Measurements from ENCODE around the gene XCL1.
"Not testable (repeated sequence)": the region's sequence is repeated elsewhere in the genome, so short reads cannot be mapped to it uniquely, and the experiment has no call there.

Gene XCL1, protein sequence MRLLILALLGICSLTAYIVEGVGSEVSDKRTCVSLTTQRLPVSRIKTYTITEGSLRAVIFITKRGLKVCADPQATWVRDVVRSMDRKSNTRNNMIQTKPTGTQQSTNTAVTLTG
- total RNA-seq, result 0.07 to 0.31 reads per million in 2 donors

- peak in 2 of 5 experiments; percentile 23 to 29 for DNase-seq
Observed at GRCh38 chr1:168576245-168576688, at the start of gene XCL1. TSS of gene XCL1 (plus strand) at chr1:168576605. CDS start at chr1:168576638, 33 bp downstream.

- no peak for DNase-seq
Observed at GRCh38 chr1:168529518-168529917, 46.9 kb upstream of the XCL1 start.

DNA sequence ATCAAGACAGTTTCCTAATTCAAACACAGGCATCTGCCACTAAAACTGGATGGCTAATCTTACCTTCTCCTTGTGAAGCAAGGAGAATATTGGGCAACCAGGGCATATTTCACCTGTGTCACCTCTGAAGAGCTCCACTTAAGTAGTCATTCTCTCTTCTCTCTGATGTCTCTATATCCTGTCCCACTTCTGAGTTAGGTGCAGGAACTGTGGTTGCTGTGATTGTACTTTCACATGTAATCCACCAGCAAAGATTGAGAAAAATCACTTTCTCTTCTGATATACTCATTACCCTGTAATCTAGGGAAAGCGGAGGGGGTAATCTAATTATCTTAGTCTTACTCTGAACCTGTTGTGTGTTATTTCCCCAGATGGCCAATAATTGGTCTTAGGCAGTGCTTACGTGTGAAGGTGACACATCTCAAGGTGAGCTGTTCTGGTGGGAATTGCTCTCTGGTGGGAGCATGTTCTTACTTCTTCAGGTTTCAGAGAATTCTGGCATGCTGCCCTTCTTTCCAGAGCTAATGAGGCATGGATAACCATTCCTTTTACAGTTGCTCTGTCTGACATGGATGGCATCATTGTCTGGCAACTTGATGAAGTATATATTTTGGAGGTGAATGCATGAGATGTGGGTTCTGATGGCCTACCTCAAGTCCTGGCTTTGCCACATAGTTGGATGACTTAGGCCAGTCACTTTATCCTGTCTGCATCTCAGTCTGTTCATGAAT is 44.6 kb upstream of the XCL1 start:
- DNase-seq, result peak in 2 of 5 experiments; percentile 61 to 86

DNA sequence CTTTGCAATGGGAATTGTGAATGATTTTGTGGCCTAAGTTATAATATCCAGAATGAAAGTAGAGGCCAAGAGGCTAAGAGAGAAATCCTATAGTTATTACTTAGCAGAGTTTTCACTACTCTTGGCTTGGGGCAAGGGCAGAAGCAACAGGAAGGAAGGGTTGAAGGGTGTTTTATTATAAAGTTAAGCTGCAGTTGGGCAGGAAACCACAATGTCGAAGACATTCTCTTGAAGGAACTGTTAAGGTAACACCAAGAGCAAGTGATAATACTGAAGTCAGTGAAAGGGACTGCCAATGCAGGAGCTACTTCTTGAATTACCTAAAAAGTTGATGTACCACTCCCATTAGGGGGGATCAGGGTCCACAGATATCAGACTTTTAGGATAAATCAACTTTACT is 40.9 kb upstream of the XCL1 start:
- peak in 2 of 5 experiments; percentile 59 to 93 for DNase-seq

GRCh38 chr1:168540798-168541197 is 35.6 kb upstream of the XCL1 start:
- DNase-seq, result not testable (repeated sequence)

DNA sequence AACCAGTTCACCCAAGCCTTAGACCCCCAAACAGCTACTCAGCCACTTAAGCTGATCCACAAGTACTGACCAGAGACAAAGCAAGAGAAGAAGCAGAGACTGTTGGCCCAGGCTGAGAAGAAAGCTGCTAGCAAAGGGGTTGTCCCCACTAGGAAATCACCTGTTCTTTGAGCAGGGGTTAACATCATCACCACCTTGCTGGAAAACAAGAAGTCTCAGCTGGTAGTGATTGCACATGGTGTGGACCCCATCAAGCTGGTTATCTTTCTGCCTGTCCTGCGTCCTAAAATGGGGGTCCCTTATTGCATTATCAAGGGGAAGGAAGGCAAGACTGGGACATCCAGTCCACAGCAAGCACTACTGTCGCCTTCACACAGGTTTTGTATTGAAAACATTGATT is 33.4 kb upstream of the XCL1 start:
- DNase-seq, result not testable (repeated sequence)

- not testable (repeated sequence) for DNase-seq
Observed at GRCh38 chr1:168543840-168544498, 32.4 kb upstream of the XCL1 start, which contains the start of gene XCL2. TSS of gene XCL2 (minus strand) at chr1:168543997. CDS start at chr1:168543964, 33 bp downstream.

GRCh38 chr1:168545678-168546552 is 30.5 kb upstream of the XCL1 start:
- DNase-seq, result not testable (repeated sequence)

GRCh38 chr1:168546553-168546895 is 29.9 kb upstream of the XCL1 start:
- not testable (repeated sequence) for DNase-seq

DNA sequence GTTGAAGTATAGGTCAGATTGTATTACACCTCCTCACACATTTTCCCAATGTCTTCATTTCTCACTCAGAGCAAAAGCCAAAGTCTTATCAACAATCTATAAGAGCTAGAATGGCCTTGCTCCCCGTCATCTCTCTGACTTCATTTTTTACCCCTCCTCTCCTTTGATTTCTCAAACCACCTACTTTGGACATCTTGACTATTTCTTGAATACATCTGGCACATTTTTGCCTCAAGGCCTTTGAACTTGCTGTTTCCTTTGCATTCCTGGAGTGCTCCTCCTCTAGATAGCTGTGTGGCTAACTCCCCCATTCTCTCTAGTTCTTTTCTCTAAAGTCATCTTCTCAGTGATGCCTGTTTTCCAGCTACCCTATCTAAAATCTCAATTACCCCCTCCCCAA is 25.4 kb upstream of the XCL1 start:
- no peak for DNase-seq

DNA sequence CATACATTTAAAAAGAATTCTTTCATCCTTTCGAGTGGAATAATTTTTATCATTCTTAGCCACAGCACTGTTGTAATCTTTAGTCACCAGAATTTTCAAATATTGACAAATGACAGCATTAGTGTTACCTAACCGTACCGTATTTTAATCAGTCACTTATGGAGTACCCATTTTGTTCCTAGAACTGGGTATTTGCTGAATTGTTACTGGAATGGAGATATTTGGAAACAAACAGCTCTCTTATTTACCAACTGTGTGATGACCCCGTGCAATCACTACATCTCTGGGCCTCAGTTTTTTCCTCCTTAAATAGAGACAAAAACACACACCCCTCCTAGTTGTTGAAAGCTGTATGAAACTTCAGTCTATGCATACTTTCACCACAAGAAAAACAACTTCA is 24.7 kb upstream of the XCL1 start:
- DNase-seq, result no peak

DNA sequence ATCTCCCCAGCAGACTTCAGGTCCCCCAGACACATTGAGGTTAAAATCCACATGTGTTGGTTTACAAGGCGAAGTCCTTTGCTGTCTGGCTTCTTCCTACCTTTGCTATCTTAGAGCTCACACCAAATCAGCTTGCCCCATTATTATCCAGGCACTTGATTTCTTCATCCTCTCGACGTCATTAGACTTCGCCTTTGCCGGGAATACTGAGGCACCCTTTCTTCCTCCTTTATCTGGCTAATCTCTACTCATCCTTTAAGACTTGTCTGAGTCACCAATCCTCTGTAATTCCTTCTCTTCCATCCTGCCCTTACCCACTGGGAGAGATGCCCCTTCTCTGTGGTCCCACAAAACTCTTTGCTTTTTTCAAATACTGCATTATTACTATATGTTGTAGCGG is 23.4 kb upstream of the XCL1 start:
- DNase-seq, result no peak

DNA sequence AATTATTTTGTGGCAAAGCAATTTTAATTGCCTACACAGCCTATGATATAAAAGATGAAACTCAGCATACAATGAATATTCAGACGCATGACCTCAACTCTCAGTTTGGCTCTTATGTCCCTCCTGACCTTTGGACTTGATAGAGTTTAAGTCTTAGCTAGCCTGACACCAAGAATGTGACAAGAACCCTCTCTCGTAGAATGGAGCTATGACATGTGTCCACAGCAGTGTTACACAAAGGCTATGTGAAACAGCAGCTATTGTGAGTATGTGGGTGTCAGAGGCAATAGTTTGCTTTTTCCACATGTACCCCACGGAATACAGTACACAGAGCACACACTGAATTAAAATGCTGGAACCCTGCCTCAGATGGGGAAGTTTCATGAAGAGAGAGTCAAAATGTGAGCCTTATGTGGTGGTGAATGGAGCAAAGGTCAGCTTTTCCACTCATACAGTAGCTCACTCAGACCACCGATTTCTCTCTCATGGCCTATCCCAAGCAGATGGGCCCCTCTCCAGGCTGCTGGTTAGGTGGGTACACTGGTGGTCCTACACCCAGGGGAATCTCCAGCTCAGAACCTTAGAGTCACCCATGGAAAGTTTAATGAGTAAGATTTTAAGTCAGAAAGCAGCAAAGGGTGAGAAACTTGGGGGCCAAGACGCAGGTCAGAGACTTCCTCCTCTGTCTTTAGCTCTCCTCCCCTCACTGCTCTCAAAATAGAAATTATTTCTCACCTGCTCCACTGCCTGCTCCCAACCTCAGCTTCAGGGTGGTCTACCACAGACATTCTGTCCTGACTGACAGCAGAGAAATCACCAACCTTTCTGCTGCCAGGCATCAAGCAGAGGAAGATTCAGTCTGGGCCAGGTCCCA is 22.5 kb upstream of the XCL1 start:
- no peak for DNase-seq

DNA sequence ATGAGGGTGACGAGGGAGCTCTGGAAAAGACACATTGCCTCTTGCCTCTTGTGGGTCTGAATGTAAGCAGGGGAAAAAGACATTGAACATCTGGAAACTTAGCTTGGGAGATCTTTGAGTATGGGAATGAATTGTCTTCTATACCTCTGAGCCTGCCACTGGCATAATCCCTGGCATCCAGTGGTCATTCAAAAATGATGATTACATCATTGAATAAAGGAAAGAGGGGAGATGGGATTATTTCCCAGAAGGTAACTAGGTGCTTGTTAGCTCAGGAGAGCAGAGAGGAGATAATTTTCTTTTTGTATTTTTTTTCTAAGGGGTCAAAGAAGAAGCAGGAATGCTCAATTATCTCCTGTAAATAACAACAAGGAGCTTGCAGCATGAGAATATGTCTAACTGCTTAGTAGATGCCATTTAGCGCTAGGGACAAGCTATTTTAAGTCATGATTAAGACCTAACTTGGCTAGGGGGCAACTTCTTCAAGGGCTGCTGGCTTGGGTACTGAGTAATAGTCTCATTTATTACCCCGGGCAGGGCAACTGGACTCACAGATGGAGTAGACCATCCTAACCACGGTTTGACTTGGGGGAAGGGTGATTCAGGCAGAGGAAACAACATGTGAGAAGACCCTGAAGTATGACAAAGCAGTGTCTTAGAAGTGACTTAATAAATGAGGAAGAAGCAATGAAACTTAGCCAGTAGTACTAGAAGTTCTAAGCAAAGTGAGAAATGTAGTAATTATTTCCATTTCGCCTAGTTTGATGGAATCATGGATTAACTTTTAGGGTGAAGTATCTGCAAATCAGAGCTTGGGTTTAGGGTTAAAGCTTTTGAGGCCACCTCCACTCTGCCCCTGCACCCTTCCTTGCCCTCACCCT is 21.6 kb upstream of the XCL1 start:
- DNase-seq, result no peak

DNA sequence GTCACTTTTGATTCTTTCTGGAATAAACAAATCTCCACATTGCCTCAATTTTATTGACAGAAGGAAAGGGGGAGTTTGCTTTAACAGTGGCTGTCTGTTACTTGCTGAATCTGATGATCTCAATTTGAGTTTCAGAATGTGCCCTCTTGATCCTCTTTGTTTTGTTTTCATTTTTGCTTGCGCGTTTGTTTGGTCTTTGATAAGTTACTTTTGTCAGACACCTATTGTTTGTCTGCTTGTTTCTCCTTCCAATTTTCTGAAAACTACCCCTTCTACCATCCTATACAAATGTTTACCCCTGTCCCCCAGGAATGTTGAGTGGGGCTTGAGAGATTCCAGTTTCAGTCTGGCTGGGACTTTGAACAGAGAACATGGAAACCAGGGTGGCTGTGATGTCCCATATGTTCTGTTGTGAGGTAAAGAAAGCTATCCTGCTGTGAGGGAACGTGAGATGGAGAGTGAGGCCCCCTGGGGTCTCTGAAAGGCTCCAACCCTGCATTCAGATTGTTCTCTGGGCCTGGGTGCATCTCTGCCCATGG is 20.8 kb upstream of the XCL1 start:
- DNase-seq, result peak in 1 of 5 experiments; percentile 45

DNA sequence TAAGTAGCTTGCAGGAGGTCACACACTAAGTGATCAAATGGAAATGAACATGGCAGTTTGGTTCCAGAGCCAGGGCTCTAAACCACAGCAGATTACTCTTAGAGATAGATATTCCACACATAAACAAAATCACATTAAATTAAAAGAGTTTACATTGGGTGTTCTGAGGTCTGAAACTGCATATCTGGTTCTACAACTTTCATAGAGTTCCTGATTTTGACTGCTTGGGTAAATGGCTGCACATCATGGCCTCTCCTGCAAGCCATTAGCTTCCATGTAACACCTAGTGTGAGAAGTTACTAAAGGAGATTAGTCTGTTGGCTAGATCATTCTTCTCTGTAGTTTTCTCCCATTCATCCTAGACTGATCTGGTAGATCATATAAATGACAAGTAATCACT is 19.8 kb upstream of the XCL1 start:
- DNase-seq, result no peak

GRCh38 chr1:168560370-168560769 is 16.0 kb upstream of the XCL1 start:
- no peak for DNase-seq

DNA sequence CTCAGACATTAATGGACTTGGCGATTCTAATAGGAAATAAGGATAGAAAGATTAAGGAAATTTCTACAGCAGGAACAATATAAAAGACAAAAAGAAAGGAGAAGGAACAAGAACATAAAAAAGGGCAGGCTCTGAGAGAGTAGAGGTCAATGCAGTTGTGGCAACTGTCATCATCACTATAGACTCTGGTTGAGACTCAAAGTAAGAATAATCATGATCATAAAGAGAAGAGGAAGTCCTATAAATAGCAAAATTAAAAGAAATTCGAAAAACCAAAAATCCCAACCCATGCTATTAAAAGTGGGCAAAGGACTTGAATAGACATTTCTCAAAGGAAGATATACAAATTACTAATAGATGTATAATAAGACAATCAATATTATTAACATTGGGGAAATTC is 14.4 kb upstream of the XCL1 start:
- DNase-seq, result no peak

DNA sequence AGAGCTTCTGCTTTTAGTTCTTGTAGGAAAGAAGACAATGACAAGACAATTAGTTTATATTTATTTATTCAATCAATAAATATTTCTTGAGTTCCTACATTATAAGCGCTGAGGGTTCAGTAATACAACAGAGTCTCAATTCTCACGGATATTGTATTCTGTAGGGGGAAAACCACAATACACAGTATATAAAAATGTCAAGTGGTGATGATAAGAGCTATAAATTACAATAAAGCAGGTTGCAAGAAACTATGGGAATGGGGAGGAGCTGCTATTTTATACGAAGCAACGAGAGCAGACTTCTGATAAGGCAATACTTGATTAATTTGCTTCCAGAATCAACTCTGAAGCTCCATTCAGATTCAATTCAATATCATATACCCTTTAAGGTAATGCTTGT is 10.6 kb upstream of the XCL1 start:
- no peak for DNase-seq

DNA sequence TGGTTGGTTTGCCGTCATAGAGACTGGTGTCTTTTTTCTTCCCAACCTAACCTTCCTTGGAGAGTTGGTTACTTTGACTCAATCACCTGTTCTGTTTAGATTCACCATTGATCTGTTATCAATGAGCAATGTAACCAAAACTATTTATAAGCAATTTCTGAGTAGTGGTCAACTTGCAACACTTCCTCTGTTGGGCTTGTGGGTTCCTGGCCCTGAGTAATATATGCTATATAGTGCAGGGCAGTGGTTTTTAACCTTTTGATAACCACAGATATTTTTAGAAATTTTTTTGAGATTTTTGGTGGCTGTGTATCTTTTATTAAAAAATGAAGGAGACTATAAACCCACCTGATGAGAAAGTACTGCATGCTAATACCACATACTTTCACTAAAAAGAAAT is 9.4 kb upstream of the XCL1 start:
- no peak for DNase-seq

GRCh38 chr1:168567568-168567967 is 8.8 kb upstream of the XCL1 start:
- no peak for DNase-seq
